Ovary (tissue), 9 donors: Measurements from ENCODE around the gene GPATCH4. TPM values are rescaled to one million over a fixed set of nuclear protein-coding genes. Genes with fewer than 3 reads are reported as not detected.

Experiments used
- DNase-seq, 5 donors: peaks; one replicate each; pipeline ENCODE4 v3.0.0-alpha.2; 2019 to 2020
- H3K27ac ChIP-seq, 2 donors: fragments of 200-600 bp; one replicate each; pipeline versions ENCODE4 v1.5.1 to v1.8.0; 2019 to 2022
- H3K27me3 ChIP-seq: fragments of 200-600 bp; one replicate; pipeline ENCODE4 v1.8.0; 2022
- H3K36me3 ChIP-seq: fragments of 200-600 bp; sonication (generic); one replicate; pipeline ENCODE4 v1.5.1; 2019
- H3K4me1 ChIP-seq: one replicate; pipeline ENCODE4 v1.8.1; 2013; ENCODE audit warnings: mild to moderate bottlenecking, moderate library complexity; ENCODE audit not compliant: insufficient read depth
- H3K4me3 ChIP-seq: fragments of 200-600 bp; sonication (generic); one replicate; pipeline ENCODE4 v1.5.1; 2017
- H3K9me3 ChIP-seq, 2 donors: fragments of 200-600 bp in 1 of 2; sonication (generic) in 1 of 2; one replicate each; pipeline versions ENCODE4 v1.5.1 to v1.8.1; 2013 to 2019; ENCODE audit warnings: mild to moderate bottlenecking in 1 of 2, moderate library complexity in 1 of 2
- CTCF ChIP-seq, 3 donors: fragments of 450-650 bp in 2 of 3; fragments of 200-600 bp in 1 of 3; IDR thresholded peaks; one replicate each; pipeline versions ENCODE4 v1.5.1 to v1.8.0; 2016 to 2022; ENCODE audit warnings: antibody characterized with exemption in 3 of 3, mild to moderate bottlenecking in 1 of 3
- EP300 ChIP-seq: sonication (generic); formaldehyde crosslinking; IDR thresholded peaks from one replicate; pipeline ENCODE4 v1.6.1; 2017; ENCODE audit warnings: antibody characterized with exemption
- POLR2A ChIP-seq: fragments of 450-650 bp; IDR thresholded peaks from one replicate; pipeline ENCODE4 v1.6.1; 2017; ENCODE audit warnings: antibody characterized with exemption, mild to moderate bottlenecking, moderate library complexity
- WGBS, 3 donors: extraction: QIAGEN DNeasy Blood & Tissue Kit in 1 of 3; methylation state at CpG; one replicate each; pipeline versions ENCODE4 v1.1.5 to v1.1.7; 2013 to 2017; 5-methylcytosine and 5-hydroxymethylcytosine counted together
- intact Hi-C, 4 donors: fragments of 100-400 bp; cut with DNase I; formaldehyde crosslinking; loops; one replicate each; pipeline versions ENCODE4 v1.11.0 to v1.15.1; 2022 to 2023
- polyA plus RNA-seq, 2 donors: library from polyadenylated mRNA; stranded (reverse); fragments of 200-250 nt in 1 of 2; fragments of 350-450 nt in 1 of 2; fragmentation: Illumina TruSeq in 1 of 2; extraction: RNeasy Lipid Tissue Mini Kit (QIAGEN cat#74804) in 1 of 2; gene quantifications; one replicate each; pipeline ENCODE4 v1.2.3, GENCODE V29; 2013 to 2014
- total RNA-seq, 7 donors: library from RNA; depleted of rRNA in 2 of 7; stranded (reverse); fragments of >200 nt in 2 of 7; fragmentation: NEBNext Ultra II Directional in 3 of 7; extraction: Animal tissue kit (Norgen Biotek cat#: 25700) in 3 of 7; gene quantifications; one replicate each; pipeline versions ENCODE4 v1.1.0 to v1.2.4, GENCODE V29; 2016 to 2023
- donor health status: DM: no; HTN: no; CAD: no; lungs with moderate emphysema.
- donor health status: DM: no; HTN: no; CAD: no.
- donor health status: Bipolar disorder and iron deficiency.
- donor health status: DM: yes; HTN: yes; CAD: no.
- donor health status: DM: no; HTN: no; CAD: no.
- donor health status: DM: yes; HTN: yes; CAD: no.

Gene GPATCH4
- total and polyA plus RNA-seq, 9 donors, result 10.0 to 45.1 (median 22.0) TPM

- DNase-seq, result no peak
- Histone ChIP-seq H3K9me3 (no peaks in the 10 kb centered on the region), H3K36me3 (no peaks in the 10 kb centered on the region), H3K27me3 (no peaks in the 10 kb centered on the region), H3K27ac (peak overlapping the region in 1 of 2 donors; percentile 39), H3K4me1 (peaks cover 4% of the 10 kb centered on the region), H3K4me3 (peak overlapping the region; percentile 59)
- intact Hi-C loops, result loop anchor here in 2 of 4 donors (10.0 kb wide), 2 partner anchors 116 to 216 kb away; no protein-coding TSS in a partner anchor
- TF ChIP-seq CTCF (IDR thresholded peaks at IDR 0.05), result no peak
- TF ChIP-seq POLR2A, result no peak
- WGBS, 3 donors, result 1% methylated on average over 13 of the region's 13 CpGs
Measured at GRCh38 chr1:156600733-156601121, 552 bp downstream of the GPATCH4 start.

- Histone ChIP-seq H3K36me3 (no peaks in the 10 kb centered on the region), H3K27ac (no peak overlapping the region), H3K27me3 (no peaks in the 10 kb centered on the region), H3K4me3 (no peak overlapping the region), H3K4me1 (peaks cover 4% of the 10 kb centered on the region), H3K9me3 (no peaks in the 10 kb centered on the region)
- 65 to 69% (median 67%) methylated on average over 3 of the region's 3 CpGs for WGBS, 3 donors
- intact Hi-C loops, result loop anchor here in 2 of 4 donors (5.0 to 10.0 kb wide), 3 partner anchors 115 to 215 kb away; no protein-coding TSS in a partner anchor
- no peak for DNase-seq
- no peak for TF ChIP-seq EP300
- no peak for TF ChIP-seq CTCF (IDR thresholded peaks at IDR 0.05)
- TF ChIP-seq POLR2A, result no peak
Measured at GRCh38 chr1:156599811-156600210, 1.5 kb downstream of the GPATCH4 start.

- no peaks in the 10 kb centered on the region for H3K9me3 ChIP-seq
- no peak overlapping the region for H3K4me3 ChIP-seq
- H3K27me3 ChIP-seq, result no peaks in the 10 kb centered on the region
- peaks cover 4% of the 10 kb centered on the region for H3K4me1 ChIP-seq
- H3K36me3 ChIP-seq, result no peaks in the 10 kb centered on the region
- intact Hi-C loops, result loop anchor here in 1 of 4 donors (5.0 kb wide), 1 partner anchor 152 kb away; no protein-coding TSS in a partner anchor
- no peak overlapping the region for H3K27ac ChIP-seq
- WGBS, 3 donors, result 86 to 92% (median 86%) methylated on average over 4 of the region's 4 CpGs
- no peak for DNase-seq
- no peak for TF ChIP-seq POLR2A
- TF ChIP-seq EP300, result no peak
- TF ChIP-seq CTCF (IDR thresholded peaks at IDR 0.05), result no peak
Measured at GRCh38 chr1:156598731-156599432, 2.4 kb downstream of the GPATCH4 start.

- Histone ChIP-seq H3K9me3 (no peaks in the 10 kb centered on the region), H3K4me3 (no peak overlapping the region), H3K27me3 (no peaks in the 10 kb centered on the region), H3K27ac (no peak overlapping the region), H3K36me3 (no peaks in the 10 kb centered on the region), H3K4me1 (peaks cover 4% of the 10 kb centered on the region)
- intact Hi-C loops, result loop anchor here in 1 of 4 donors (5.0 kb wide), 1 partner anchor 151 kb away; no protein-coding TSS in a partner anchor
- no peak for DNase-seq
- no peak for TF ChIP-seq EP300
- TF ChIP-seq CTCF (IDR thresholded peaks at IDR 0.05), result no peak
- no peak for TF ChIP-seq POLR2A
- WGBS, 3 donors, result 87 to 93% (median 87%) methylated on average over 5 of the region's 5 CpGs
Measured at GRCh38 chr1:156598125-156598524, 3.2 kb downstream of the GPATCH4 start.
